AG04450 (cell line): ENCODE data around the gene PARD3B. TPM values are rescaled to one million over a fixed set of nuclear protein-coding genes. Genes with fewer than 3 reads are reported as not detected.

Source experiments
- CTCF ChIA-PET: fragments of 300-600, 350-600 bp; formaldehyde crosslinking; extraction: SDS; loops from one replicate; lab custom pipeline; 2022; ENCODE audit warnings: antibody characterized with exemption, inconsistent platforms; lab: Charles Lee
- POLR2A ChIA-PET: fragments of 350-600 bp; formaldehyde crosslinking; extraction: SDS; loops from one replicate; lab custom pipeline; 2021; ENCODE audit warnings: antibody characterized with exemption, inconsistent platforms; lab: Yijun Ruan, JAX
- DNase-seq: peaks from one replicate; pipeline ENCODE4 v3.0.0-alpha.2; 2011; ENCODE audit warnings: low read depth, low spot score
- H3K27ac ChIP-seq: one replicate; pipeline ENCODE4 v1.5.1; 2012; ENCODE audit warnings: low read depth, low read length, control low read depth
- H3K27me3 ChIP-seq: one replicate; pipeline ENCODE4 v1.6.0; 2012; ENCODE audit warnings: low read length; ENCODE audit not compliant: control insufficient read depth, insufficient read depth
- H3K4me3 ChIP-seq: 2 replicates; pipeline ENCODE4 v1.5.1; 2011; ENCODE audit warnings: mild to moderate bottlenecking, low read depth, low read length, control low read depth
- H3K9me3 ChIP-seq: 2 replicates; pipeline ENCODE4 v1.5.1; 2012; ENCODE audit warnings: low read length; ENCODE audit not compliant: control insufficient read depth, insufficient read depth
- polyA plus RNA-seq: library from polyadenylated mRNA; depleted of rRNA; stranded (reverse); fragments of >200 nt; gene quantifications from 2 replicates; pipeline ENCODE4 v1.2.3, GENCODE V29; 2011
- TF ChIP-seq, protein P1 (sequence below): IDR thresholded peaks from 2 replicates; pipeline ENCODE4 v1.5.1; 2011; ENCODE audit warnings: low read depth, low read length, control low read depth, inconsistent platforms

Gene PARD3B
- polyA plus RNA-seq, 1 experiment: 8.5 TPM

DNA sequence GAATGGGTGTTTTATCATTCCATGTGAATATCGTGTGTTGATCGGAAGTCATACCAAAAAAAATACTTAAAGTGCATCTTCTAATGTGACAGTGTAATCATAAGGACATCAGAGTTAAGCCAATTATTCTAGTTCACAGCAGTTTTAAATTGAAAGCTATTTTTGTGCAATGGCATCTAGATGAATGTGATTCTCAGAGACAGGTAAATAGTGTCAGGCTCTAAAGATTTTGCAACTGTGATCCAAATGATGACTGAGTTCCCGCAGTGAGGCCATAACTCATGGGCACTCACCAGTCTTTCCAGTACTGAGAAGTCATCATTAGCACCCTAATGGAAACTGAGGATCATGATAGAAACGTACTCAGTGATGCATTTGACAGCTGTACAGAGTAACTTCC is 542.6 kb downstream of the PARD3B start:
- no peaks in the 10 kb centered on the region for H3K27me3 ChIP-seq
- no peak overlapping the region for H3K4me3 ChIP-seq
- H3K9me3 ChIP-seq: no peaks in the 10 kb centered on the region
- POLR2A ChIA-PET: no interaction called here
- no peak for DNase-seq
- TF ChIP-seq, protein P1, sequence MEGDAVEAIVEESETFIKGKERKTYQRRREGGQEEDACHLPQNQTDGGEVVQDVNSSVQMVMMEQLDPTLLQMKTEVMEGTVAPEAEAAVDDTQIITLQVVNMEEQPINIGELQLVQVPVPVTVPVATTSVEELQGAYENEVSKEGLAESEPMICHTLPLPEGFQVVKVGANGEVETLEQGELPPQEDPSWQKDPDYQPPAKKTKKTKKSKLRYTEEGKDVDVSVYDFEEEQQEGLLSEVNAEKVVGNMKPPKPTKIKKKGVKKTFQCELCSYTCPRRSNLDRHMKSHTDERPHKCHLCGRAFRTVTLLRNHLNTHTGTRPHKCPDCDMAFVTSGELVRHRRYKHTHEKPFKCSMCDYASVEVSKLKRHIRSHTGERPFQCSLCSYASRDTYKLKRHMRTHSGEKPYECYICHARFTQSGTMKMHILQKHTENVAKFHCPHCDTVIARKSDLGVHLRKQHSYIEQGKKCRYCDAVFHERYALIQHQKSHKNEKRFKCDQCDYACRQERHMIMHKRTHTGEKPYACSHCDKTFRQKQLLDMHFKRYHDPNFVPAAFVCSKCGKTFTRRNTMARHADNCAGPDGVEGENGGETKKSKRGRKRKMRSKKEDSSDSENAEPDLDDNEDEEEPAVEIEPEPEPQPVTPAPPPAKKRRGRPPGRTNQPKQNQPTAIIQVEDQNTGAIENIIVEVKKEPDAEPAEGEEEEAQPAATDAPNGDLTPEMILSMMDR: no peak
- CTCF ChIA-PET: no interaction called here
- no peak overlapping the region for H3K27ac ChIP-seq

DNA sequence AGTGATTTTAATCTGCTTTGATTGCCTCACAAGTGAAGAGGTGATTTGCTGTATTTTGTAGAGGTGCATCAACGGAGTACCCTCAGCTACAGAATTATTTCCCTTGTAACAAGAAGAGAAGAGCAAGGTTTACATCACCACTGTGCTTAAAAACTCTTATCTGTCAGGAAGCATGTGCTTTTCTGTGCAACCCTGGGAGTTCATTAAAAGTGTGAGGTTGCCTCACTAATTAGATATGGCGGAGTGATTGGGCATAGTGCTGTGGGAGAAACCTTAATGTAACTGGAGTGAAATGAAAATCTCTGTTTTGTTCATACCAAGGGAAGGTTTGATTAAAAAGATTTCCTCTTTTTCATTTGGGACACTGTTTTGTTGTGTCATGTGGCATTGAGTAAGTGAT is 544.7 kb downstream of the PARD3B start:
- Histone ChIP-seq H3K27ac (peak overlapping the region; percentile 4), H3K27me3 (no peaks in the 10 kb centered on the region), H3K9me3 (no peaks in the 10 kb centered on the region), H3K4me3 (no peak overlapping the region)
- POLR2A ChIA-PET: no interaction called here
- CTCF ChIA-PET: no interaction called here
- DNase-seq: no peak
- TF ChIP-seq, protein P1: no peak

DNA sequence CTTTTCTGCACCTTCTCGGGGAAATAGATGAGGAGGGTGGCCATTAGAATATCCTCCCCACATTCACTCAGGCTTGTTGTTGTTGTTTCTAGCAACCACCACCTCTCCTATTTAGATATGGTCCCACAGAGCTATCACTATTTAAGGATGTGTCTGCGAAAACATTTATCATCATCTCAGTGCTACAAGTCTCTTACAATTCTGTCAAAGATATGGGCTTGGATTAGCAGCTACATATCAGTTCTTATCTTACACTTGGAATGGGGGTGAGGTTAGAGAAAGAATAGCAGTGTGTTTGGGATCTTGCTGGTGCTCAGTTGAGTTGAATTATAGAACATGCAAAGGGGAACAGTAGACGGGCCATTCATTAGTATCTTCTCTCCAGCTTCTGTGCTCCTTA is 546.1 kb downstream of the PARD3B start:
- Histone ChIP-seq H3K9me3 (no peaks in the 10 kb centered on the region), H3K4me3 (no peak overlapping the region), H3K27ac (no peak overlapping the region), H3K27me3 (no peaks in the 10 kb centered on the region)
- DNase-seq: no peak
- TF ChIP-seq, protein P1: no peak
- ChIA-PET CTCF (no interaction called here), POLR2A (no interaction called here)

DNA sequence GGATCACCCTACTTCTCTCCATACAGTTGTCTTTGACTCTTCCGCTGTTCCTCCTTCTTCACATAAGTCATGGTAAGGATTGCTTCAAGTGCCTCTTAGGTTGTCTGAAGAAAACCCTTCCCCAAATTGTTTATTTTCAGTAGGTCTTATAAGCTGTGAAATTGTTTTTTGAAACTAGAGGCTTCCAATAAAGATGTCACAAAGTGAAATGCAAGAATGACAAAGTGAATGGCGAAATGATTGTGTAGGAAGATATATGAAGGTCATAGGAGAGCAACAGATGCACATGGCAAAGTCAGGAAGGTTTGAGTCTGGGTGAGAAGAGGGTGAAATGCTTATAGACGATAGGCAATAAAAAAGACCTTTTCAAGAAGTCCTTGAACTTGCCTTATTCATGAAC is 548.8 kb downstream of the PARD3B start:
- Histone ChIP-seq H3K27ac (no peak overlapping the region), H3K4me3 (no peak overlapping the region), H3K27me3 (no peaks in the 10 kb centered on the region), H3K9me3 (no peaks in the 10 kb centered on the region)
- POLR2A ChIA-PET: no interaction called here
- TF ChIP-seq, protein P1: no peak
- DNase-seq: no peak
- CTCF ChIA-PET: no interaction called here

DNA sequence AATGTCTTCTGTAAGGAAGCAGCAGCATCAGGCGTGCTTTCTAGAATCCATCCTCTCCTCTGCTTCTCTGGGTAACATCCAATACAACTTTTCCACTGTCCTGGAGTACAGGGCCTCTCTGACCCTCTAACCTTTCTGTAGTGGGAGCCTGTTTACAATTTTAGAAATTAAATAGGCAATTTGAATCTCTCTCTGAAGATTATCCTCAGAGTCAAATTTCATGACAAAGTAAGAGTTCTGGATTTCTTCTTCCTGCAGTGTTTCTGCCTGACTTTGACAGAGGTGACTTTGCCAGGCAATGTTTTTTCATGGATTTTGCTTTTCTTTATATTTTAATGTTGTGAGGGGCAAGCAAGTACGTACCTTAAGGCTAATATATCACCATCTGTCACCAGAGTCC is 558.4 kb downstream of the PARD3B start:
- TF ChIP-seq, protein P1: no peak
- no peak for DNase-seq
- Histone ChIP-seq H3K9me3 (no peaks in the 10 kb centered on the region), H3K27ac (no peak overlapping the region), H3K4me3 (no peak overlapping the region), H3K27me3 (no peaks in the 10 kb centered on the region)
- ChIA-PET CTCF (no interaction called here), POLR2A (no interaction called here)
